ENCODE measurements around the gene SCNN1B. TPM values are rescaled to one million over a fixed set of nuclear protein-coding genes. Genes with fewer than 3 reads are reported as not detected.

The SCNN1B gene
- total and polyA plus RNA-seq, 2 of the 13 experiments (the other 11 are each of a cell fraction or from before 2014, with no cell fraction given), result not detected

DNA sequence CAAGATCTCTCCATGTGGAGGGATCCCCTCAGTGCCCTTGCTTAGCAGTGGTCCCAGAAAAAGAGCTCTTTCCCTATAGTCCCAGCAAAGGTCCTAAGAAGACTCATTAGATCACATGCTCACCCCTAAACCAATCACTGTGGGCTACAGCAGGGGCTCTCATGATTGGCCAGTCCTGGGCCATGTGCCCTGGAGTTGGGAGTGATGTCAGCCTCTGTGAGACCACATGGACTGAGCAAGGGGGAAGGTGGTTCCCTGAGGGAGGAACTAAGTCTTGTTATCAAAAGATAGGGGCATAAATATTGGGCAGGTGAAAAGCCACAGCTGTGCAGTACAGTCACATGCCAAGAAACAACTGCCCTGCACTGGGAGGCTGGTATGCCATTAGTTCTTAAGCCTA lies 51.3 kb downstream of the SCNN1B start:
- DNase-seq (ENCODE audit: low spot score), result no peak
- Histone ChIP-seq H3K27ac (ENCODE audit: extremely low read length, insufficient read depth, low read length) (no peak overlapping the region), H3K4me1 (ENCODE audit: insufficient read depth, low read length) (no peaks in the 10 kb centered on the region), H3K9ac (ENCODE audit: insufficient read depth, low read depth, low read length) (no peak overlapping the region), H3K4me3 (replicated peaks in 1 of 3; ENCODE audit: insufficient read depth in 1 of 3, low read depth in 2 of 3, low read length in 3 of 3) (no peak overlapping the region), H3K4me2 (ENCODE audit: low read depth, low read length) (no peak overlapping the region), H3K27me3 (ENCODE audit: control insufficient read depth in 1 of 2, insufficient read depth in 2 of 2, low read length in 2 of 2) (peaks cover 2 to 48% of the 10 kb centered on the region in 2 experiments; a peak in 4 of 5 replicates), H3K36me3 (replicated peaks in 1 of 2; ENCODE audit: control insufficient read depth in 1 of 2, insufficient read depth in 2 of 2, low read length in 2 of 2) (no peaks in the 10 kb centered on the region), H3K79me2 (ENCODE audit: insufficient read depth, low read length) (no peaks in the 10 kb centered on the region), H4K20me1 (ENCODE audit: insufficient read depth, low read length) (no peaks in the 10 kb centered on the region), H3K9me3 (ENCODE audit: low read length) (no peaks in the 10 kb centered on the region), H2AFZ (ENCODE audit: low read length) (no peak overlapping the region)
- no peak for FAIRE-seq
- no peak for ATAC-seq
- TF ChIP-seq MNT (IDR thresholded peaks at IDR 0.05), result peak; percentile 76
- TF ChIP-seq, protein P1, sequence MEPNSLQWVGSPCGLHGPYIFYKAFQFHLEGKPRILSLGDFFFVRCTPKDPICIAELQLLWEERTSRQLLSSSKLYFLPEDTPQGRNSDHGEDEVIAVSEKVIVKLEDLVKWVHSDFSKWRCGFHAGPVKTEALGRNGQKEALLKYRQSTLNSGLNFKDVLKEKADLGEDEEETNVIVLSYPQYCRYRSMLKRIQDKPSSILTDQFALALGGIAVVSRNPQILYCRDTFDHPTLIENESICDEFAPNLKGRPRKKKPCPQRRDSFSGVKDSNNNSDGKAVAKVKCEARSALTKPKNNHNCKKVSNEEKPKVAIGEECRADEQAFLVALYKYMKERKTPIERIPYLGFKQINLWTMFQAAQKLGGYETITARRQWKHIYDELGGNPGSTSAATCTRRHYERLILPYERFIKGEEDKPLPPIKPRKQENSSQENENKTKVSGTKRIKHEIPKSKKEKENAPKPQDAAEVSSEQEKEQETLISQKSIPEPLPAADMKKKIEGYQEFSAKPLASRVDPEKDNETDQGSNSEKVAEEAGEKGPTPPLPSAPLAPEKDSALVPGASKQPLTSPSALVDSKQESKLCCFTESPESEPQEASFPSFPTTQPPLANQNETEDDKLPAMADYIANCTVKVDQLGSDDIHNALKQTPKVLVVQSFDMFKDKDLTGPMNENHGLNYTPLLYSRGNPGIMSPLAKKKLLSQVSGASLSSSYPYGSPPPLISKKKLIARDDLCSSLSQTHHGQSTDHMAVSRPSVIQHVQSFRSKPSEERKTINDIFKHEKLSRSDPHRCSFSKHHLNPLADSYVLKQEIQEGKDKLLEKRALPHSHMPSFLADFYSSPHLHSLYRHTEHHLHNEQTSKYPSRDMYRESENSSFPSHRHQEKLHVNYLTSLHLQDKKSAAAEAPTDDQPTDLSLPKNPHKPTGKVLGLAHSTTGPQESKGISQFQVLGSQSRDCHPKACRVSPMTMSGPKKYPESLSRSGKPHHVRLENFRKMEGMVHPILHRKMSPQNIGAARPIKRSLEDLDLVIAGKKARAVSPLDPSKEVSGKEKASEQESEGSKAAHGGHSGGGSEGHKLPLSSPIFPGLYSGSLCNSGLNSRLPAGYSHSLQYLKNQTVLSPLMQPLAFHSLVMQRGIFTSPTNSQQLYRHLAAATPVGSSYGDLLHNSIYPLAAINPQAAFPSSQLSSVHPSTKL (CRISPR knock-in tag; IDR thresholded peaks at IDR 0.05), result no peak
- ChIA-PET CTCF (ENCODE audit: low intra/inter-chr PET ratio, low total read pairs) (no interaction called here), POLR2A (no interaction called here)
- in situ Hi-C loops (cut with HindIII; ENCODE audit: extremely low pct_ligation_motif_present, low pct_unique_long_range_greater_than_20kb), result no loop called here
- intact Hi-C loops (cut with micrococcal nuclease; ENCODE audit: unreplicated experiment), result no loop called here
- no TSS peak for BruUV-seq (replicated peaks)

DNA sequence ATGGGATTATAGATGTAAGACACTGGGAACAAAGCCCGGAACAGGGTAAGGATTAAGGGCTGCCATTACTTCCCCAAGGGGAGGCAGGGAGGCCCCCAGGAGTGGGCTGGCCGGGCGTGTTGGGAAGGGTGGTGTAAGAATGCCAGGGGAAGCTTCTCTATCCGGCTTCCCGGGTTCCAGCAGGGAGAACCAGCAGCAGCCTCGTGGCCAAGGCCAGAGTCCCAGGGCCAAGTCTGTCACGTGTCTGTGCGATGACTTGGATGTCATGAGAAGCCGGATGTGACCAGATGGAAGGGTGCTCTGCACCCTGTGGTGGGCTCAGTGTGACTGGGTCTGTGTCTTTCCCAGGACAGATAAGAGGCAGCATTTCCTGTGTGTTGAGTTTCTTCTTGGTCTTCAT lies 52.1 kb downstream of the SCNN1B start:
- no peak for DNase-seq (ENCODE audit: low spot score)
- ATAC-seq, result peak; percentile 25
- FAIRE-seq, result no peak
- H3K9ac ChIP-seq (ENCODE audit: insufficient read depth, low read depth, low read length), result no peak overlapping the region
- no peaks in the 10 kb centered on the region for H3K36me3 ChIP-seq (replicated peaks in 1 of 2; ENCODE audit: control insufficient read depth in 1 of 2, insufficient read depth in 2 of 2, low read length in 2 of 2)
- H2AFZ ChIP-seq (ENCODE audit: low read length), result no peak overlapping the region
- H4K20me1 ChIP-seq (ENCODE audit: insufficient read depth, low read length), result no peaks in the 10 kb centered on the region
- H3K4me2 ChIP-seq (ENCODE audit: low read depth, low read length), result no peak overlapping the region
- in situ Hi-C loops (cut with HindIII; ENCODE audit: extremely low pct_ligation_motif_present, low pct_unique_long_range_greater_than_20kb) (no loop called here), intact Hi-C loops (cut with micrococcal nuclease; ENCODE audit: unreplicated experiment) (no loop called here)
- ChIA-PET POLR2A (no interaction called here), CTCF (ENCODE audit: low intra/inter-chr PET ratio, low total read pairs) (no interaction called here)
- no TSS peak for BruUV-seq (replicated peaks)
- peaks cover 2 to 46% of the 10 kb centered on the region in 2 experiments; a peak in 4 of 5 replicates for H3K27me3 ChIP-seq (ENCODE audit: control insufficient read depth in 1 of 2, insufficient read depth in 2 of 2, low read length in 2 of 2)
- H3K4me3 ChIP-seq (replicated peaks in 1 of 3; ENCODE audit: insufficient read depth in 1 of 3, low read depth in 2 of 3, low read length in 3 of 3), result no peak overlapping the region
- H3K27ac ChIP-seq (ENCODE audit: extremely low read length, insufficient read depth, low read length), result no peak overlapping the region
- WGBS (ENCODE audit: low lambda C conversion rate), result 12% methylated on average over 8 of the region's 9 CpGs
- no peaks in the 10 kb centered on the region for H3K9me3 ChIP-seq (ENCODE audit: low read length)
- no peaks in the 10 kb centered on the region for H3K79me2 ChIP-seq (ENCODE audit: insufficient read depth, low read length)
- no peaks in the 10 kb centered on the region for H3K4me1 ChIP-seq (ENCODE audit: insufficient read depth, low read length)
- TF ChIP-seq NR2F1 (CRISPR knock-in tag; IDR thresholded peaks at IDR 0.05) (no peak), GTF3A (CRISPR knock-in tag; conservative IDR thresholded peaks at IDR 0.05) (no peak), RAD51 (IDR thresholded peaks at IDR 0.05; ENCODE audit: borderline replicate concordance) (0 out of 2 replicates have a peak, but pooled peaks have one; percentile 6)
- TF ChIP-seq, protein P2, sequence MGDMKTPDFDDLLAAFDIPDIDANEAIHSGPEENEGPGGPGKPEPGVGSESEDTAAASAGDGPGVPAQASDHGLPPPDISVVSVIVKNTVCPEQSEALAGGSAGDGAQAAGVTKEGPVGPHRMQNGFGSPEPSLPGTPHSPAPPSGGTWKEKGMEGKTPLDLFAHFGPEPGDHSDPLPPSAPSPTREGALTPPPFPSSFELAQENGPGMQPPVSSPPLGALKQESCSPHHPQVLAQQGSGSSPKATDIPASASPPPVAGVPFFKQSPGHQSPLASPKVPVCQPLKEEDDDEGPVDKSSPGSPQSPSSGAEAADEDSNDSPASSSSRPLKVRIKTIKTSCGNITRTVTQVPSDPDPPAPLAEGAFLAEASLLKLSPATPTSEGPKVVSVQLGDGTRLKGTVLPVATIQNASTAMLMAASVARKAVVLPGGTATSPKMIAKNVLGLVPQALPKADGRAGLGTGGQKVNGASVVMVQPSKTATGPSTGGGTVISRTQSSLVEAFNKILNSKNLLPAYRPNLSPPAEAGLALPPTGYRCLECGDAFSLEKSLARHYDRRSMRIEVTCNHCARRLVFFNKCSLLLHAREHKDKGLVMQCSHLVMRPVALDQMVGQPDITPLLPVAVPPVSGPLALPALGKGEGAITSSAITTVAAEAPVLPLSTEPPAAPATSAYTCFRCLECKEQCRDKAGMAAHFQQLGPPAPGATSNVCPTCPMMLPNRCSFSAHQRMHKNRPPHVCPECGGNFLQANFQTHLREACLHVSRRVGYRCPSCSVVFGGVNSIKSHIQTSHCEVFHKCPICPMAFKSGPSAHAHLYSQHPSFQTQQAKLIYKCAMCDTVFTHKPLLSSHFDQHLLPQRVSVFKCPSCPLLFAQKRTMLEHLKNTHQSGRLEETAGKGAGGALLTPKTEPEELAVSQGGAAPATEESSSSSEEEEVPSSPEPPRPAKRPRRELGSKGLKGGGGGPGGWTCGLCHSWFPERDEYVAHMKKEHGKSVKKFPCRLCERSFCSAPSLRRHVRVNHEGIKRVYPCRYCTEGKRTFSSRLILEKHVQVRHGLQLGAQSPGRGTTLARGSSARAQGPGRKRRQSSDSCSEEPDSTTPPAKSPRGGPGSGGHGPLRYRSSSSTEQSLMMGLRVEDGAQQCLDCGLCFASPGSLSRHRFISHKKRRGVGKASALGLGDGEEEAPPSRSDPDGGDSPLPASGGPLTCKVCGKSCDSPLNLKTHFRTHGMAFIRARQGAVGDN (CRISPR knock-in tag; IDR thresholded peaks at IDR 0.05), result peak; percentile 22; the same call in 1 of the 2 replicates
- TF ChIP-seq, protein P3, sequence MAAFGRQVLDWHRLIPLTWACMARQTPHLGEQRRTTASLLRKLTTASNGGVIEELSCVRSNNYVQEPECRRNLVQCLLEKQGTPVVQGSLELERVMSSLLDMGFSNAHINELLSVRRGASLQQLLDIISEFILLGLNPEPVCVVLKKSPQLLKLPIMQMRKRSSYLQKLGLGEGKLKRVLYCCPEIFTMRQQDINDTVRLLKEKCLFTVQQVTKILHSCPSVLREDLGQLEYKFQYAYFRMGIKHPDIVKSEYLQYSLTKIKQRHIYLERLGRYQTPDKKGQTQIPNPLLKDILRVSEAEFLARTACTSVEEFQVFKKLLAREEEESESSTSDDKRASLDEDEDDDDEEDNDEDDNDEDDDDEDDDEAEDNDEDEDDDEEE (CRISPR knock-in tag; IDR thresholded peaks at IDR 0.05), result no peak

All from HepG2 (cell line).